HL-60 (cell line): ENCODE measurements around the gene NOL6.

Source experiments
- CTCF ChIP-seq: IDR thresholded peaks from one replicate; pipeline ENCODE4 v1.5.1; 2011; ENCODE audit warnings: low read length, control low read depth, inconsistent platforms; ENCODE audit not compliant: insufficient read depth
- REST ChIP-seq: IDR thresholded peaks from 2 replicates; pipeline ENCODE4 v1.6.1; 2012; ENCODE audit warnings: low read depth; ENCODE audit not compliant: insufficient replicate concordance
- SPI1 ChIP-seq: IDR thresholded peaks from 2 replicates; pipeline ENCODE4 v1.6.1; 2012; ENCODE audit warnings: low read depth, mild to moderate bottlenecking, borderline replicate concordance

GRCh38 chr9:33450621-33451146, 23.0 kb downstream of the NOL6 start:
- TF ChIP-seq CTCF (no peak), REST (no peak), SPI1 (no peak)
